HEK293 (cell line): ENCODE measurements around the gene RRP12.

ENCODE experiments used
- CTCF ChIP-seq: fragments of 450-650 bp; formaldehyde crosslinking; IDR thresholded peaks from 2 replicates; pipeline ENCODE4 v1.5.1; 2016; ENCODE audit warnings: missing biosample characterization, missing genetic modification characterization
- ZBTB6 ChIP-seq: fragments of 450-650 bp; formaldehyde crosslinking; IDR thresholded peaks from 2 replicates; pipeline ENCODE4 v1.5.1; 2017; ENCODE audit warnings: missing biosample characterization, missing genetic modification characterization
- ZNF416 ChIP-seq: fragments of 450-650 bp; formaldehyde crosslinking; IDR thresholded peaks from 2 replicates; pipeline ENCODE4 v1.5.1; 2016; ENCODE audit warnings: missing biosample characterization, missing genetic modification characterization
- ZNF629 ChIP-seq: fragments of 450-650 bp; formaldehyde crosslinking; IDR thresholded peaks from 2 replicates; pipeline ENCODE4 v1.5.1; 2017; ENCODE audit warnings: missing biosample characterization, missing genetic modification characterization

- TF ChIP-seq CTCF (tag by site-specific recombination) (no peak), ZNF629 (no peak), ZBTB6 (tag by site-specific recombination) (no peak), ZNF416 (tag by site-specific recombination) (no peak)
Observed at GRCh38 chr10:97341416-97341815, 59.7 kb downstream of the RRP12 start.
